ENCODE data around the gene NDUFB2.

Gene NDUFB2

DNA sequence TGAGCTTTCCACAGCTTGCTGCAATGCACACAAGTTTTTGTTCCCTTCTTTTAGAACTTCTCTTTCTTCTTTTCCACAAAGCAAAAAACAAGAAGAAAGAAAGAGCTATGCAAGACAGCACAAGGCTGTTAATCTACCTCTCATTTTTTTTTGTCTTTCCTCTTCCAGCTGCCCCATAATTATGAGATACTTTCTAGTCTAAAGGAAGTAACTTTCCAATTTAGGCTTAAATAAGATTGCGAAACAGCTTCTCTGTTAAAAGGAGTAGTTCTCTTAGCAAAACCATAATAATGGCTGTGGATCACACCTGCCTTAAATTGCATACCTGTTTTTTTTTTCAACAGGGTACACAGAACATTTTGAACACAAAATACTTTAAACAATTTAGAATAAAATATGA, 56.0 kb downstream of the NDUFB2 start:
- TF ChIP-seq TAF1 (IDR thresholded peaks at IDR 0.05; ENCODE audit: borderline replicate concordance, insufficient read depth, low read length) (no peak), POLR2AphosphoS5 (IDR thresholded peaks at IDR 0.05; ENCODE audit: low read depth, low read length) (no peak), FOXP2 (optimal IDR thresholded peaks at IDR 0.05; ENCODE audit: borderline replicate concordance, extremely low read depth, extremely low read length, insufficient read depth) (no peak), SIN3A (IDR thresholded peaks at IDR 0.05; ENCODE audit: borderline replicate concordance, insufficient read depth, low read length) (no peak)
- TF ChIP-seq, protein P1, sequence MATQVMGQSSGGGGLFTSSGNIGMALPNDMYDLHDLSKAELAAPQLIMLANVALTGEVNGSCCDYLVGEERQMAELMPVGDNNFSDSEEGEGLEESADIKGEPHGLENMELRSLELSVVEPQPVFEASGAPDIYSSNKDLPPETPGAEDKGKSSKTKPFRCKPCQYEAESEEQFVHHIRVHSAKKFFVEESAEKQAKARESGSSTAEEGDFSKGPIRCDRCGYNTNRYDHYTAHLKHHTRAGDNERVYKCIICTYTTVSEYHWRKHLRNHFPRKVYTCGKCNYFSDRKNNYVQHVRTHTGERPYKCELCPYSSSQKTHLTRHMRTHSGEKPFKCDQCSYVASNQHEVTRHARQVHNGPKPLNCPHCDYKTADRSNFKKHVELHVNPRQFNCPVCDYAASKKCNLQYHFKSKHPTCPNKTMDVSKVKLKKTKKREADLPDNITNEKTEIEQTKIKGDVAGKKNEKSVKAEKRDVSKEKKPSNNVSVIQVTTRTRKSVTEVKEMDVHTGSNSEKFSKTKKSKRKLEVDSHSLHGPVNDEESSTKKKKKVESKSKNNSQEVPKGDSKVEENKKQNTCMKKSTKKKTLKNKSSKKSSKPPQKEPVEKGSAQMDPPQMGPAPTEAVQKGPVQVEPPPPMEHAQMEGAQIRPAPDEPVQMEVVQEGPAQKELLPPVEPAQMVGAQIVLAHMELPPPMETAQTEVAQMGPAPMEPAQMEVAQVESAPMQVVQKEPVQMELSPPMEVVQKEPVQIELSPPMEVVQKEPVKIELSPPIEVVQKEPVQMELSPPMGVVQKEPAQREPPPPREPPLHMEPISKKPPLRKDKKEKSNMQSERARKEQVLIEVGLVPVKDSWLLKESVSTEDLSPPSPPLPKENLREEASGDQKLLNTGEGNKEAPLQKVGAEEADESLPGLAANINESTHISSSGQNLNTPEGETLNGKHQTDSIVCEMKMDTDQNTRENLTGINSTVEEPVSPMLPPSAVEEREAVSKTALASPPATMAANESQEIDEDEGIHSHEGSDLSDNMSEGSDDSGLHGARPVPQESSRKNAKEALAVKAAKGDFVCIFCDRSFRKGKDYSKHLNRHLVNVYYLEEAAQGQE (IDR thresholded peaks at IDR 0.05; ENCODE audit: insufficient read depth in 1 of 2, low read depth in 2 of 2, low read length in 2 of 2), result no peak

DNA sequence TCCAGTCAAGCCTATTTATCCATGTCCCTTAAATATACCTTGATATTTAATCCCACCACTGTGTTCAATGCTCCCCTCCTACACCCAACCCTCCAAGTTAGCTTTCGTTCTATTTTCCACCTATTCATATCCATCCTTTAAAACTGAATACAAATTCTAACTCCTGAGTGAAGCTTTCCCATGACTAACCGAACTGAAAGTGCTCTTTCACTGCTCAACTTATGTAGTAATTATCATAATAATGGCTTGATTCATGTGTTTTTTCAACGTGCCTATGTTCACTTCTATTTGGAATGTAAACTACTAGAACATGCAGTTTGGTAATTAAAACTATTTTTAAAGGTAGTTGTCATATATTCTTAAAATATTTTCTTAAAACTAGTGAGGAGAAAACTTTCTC, 58.0 kb downstream of the NDUFB2 start:
- no peak for TF ChIP-seq FOXP2 (optimal IDR thresholded peaks at IDR 0.05; ENCODE audit: borderline replicate concordance, extremely low read depth, extremely low read length, insufficient read depth)

Measured in PFSK-1 (cell line).